Left cardiac atrium (tissue), 4 donors: ENCODE data around the gene WDR83. TPM values are rescaled to one million over a fixed set of nuclear protein-coding genes. Genes with fewer than 3 reads are reported as not detected.
A peak's percentile ranks its signal among the peaks of the same experiment; 100 is the strongest.
"Not testable (repeated sequence)": the region's sequence is repeated elsewhere in the genome, so short reads cannot be mapped to it uniquely, and the experiment has no call there.

Experiments used
- ATAC-seq, 2 donors: fragments of 200-7000 bp; cut with Tn5 transposase; one replicate each; pipeline ENCODE4 v1.9.1; 2020; ENCODE audit warnings: mild to moderate bottlenecking in 2 of 2, moderate library complexity in 2 of 2
- DNase-seq: peaks from one replicate; pipeline ENCODE4 v3.0.0-alpha.2; 2020
- intact Hi-C, 2 donors: fragments of 100-400 bp; cut with DNase I; formaldehyde crosslinking; loops; one replicate each; pipeline versions ENCODE4 v1.14.1 to v1.15.1; 2022 to 2023
- long read RNA-seq: library from polyadenylated mRNA; unstranded; transcript quantifications from one replicate; pipeline ENCODE4 v2.0.0, GENCODE V29; 2021
- total RNA-seq, 2 donors: library from RNA; stranded (reverse); fragmentation: NEBNext Ultra II Directional; extraction: Animal tissue kit (Norgen Biotek cat#: 25700); gene quantifications; one replicate each; pipeline ENCODE4 v1.2.1, GENCODE V29; 2021
- donor health status: DM: no; HTN: yes; CAD: no.
- donor health status: DM: no; HTN: yes; CAD: no; lungs with severe emphysema.
- donor health status: DM: yes; HTN: yes; CAD: no.
- donor health status: Dilated cardiomyopathy.

The WDR83 gene, protein sequence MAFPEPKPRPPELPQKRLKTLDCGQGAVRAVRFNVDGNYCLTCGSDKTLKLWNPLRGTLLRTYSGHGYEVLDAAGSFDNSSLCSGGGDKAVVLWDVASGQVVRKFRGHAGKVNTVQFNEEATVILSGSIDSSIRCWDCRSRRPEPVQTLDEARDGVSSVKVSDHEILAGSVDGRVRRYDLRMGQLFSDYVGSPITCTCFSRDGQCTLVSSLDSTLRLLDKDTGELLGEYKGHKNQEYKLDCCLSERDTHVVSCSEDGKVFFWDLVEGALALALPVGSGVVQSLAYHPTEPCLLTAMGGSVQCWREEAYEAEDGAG
- 1 to 10 TPM; 7.8 to 8.0 TPM for total RNA-seq
- long read RNA-seq, transcript WDR83-201 (11 exons, 1,457 nt) = major isoform, 5 of 7 reads
- long read RNA-seq, partial matches to known transcripts = 2 of 7 reads
- long read RNA-seq, other reads (novel, unspliced or antisense) = 0 of 7 reads

DNA sequence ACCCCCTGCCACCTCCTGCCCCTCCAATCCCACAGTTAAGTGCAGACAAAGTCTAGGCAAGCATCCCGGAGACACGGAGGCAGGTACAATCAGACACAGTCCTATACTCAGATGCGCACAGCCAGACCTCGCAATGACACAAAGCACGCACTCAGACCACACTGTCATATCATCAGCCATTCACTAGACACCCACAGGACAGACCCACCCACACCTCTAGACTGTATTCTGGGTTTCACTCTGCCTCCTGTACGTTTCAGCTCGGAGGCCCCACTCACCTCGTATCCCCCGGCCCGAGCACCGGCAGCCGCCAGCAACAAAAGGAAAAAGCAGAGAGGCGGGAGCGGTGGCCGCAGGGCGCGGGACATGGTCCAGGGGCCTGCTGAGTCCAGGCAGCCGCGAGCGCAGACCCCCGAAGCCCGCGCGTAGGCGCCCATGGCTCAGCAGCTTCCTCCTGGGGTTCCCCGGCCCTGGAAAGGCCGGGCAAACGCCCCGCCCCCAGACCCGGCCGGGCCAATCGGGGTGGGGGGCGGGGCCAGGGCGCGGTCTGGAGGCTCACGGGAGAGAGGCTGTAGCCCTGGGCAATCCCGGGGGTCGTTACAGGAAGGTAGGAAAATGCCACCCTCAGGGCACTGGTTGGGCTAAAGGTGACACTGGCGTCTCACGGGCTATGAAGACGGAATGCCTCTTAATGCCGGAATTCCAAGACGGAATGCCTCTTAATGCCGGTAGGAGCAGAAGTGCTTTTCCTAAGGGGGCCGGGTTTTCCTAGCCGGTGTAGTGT, at the start of gene WDR83, which contains the start of gene MAN2B1:
TSS of gene WDR83 (plus strand) at position 543 of the 784 bp plus-strand sequence. CDS start 2,984 bp downstream, outside the sequence.
TSS of gene MAN2B1 (minus strand) at position 478 of the 784 bp plus-strand sequence. CDS start at position 437, 41 bp downstream.
- intact Hi-C loops = loop anchor here in 1 of 2 donors (10.0 kb wide), 1 partner anchor 102 kb away; no protein-coding TSS in a partner anchor
- peak; percentile 85 to 86 for ATAC-seq
- DNase-seq = peak; percentile 82

DNA sequence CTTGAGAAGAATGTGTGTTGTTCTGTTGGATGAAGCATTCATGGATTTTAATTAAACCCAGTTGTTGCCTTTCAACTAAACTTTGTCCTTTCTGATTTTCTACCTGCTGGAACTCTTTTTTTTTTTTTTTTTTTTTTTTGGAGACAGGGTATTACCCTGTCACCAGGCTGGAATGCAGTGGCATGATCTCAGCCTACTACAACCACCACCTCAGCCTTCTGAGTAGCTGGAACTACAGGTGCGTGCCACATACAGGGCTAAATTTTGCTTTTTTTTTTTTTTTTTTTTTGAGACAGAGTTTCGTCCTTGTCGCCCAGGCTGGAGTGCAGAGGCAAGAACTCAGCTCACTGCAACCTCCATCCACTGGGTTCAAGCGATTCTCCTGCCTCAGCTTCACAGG, 49.0 kb upstream of the WDR83 start:
- intact Hi-C loops = no loop called here
- no peak for ATAC-seq

DNA sequence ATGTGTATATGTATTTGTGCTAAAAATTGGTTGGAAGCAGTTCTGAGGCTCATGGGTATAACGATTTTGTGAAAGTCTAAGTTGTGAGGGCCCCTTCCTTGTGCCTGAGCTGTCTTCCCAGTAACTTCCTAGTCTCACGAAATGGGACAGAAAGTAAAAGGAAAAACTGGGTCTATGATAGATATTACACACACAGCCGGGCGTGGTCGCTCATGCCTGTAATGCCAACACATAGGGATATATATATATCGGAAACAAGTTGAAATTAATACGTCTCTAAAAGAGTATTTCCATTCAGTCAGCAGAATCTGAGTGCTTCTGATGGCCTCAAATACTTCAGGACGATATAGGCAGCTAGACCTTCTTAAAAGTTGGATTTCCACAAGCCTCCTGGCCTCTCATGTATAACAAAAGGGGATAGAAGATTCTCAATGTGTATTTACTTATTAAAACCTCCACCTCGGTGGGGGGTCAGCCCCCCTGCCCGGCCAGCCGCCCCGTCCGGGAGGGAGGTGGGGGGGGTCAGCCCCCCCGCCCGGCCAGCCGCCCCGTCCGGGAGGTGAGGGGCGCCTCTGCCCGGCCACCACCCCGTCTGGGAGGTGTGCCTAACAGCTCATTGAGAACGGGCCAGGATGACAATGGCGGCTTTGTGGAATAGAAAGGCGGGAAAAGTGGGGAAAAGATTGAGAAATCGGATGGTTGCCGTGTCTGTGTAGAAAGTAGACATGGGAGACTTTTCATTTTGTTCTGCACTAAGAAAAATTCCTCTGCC, 45.2 kb upstream of the WDR83 start:
- DNase-seq, ATAC-seq, intact Hi-C loops: not testable (repeated sequence)

More for the DNA sequence above, 49.0 kb upstream of the WDR83 start:
- DNase-seq = no peak

DNA sequence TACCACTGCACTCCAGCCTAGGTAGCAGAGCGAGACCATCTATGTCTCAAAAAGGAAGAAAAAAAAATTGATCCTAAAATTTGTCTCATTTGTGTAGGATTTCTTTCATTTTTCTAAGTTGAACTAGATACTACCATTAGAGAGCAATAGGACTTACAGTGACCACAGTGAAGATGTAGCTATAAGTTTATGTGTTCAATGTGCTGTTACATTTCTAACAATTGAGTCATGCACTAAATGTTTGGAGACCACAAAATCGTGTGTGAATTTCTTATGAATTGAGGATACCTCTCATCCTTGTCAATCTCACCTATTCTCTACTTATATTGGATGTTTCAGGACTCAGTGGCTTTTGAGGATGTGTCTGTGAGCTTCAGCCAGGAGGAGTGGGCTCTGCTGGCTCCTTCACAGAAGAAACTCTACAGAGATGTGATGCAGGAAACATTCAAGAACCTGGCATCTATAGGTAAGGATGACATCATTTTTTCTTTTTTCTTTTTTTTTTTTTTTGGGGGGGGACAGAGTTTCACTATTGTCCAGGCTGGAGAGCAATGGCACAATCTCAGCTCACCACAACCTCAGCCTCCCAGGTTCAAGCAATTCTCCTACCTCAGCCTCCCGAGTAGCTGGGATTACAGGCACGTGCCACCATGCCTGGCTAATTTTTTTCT, 43.1 kb upstream of the WDR83 start:
- DNase-seq (no peak), ATAC-seq (no peak)
- intact Hi-C loops = no loop called here

DNA sequence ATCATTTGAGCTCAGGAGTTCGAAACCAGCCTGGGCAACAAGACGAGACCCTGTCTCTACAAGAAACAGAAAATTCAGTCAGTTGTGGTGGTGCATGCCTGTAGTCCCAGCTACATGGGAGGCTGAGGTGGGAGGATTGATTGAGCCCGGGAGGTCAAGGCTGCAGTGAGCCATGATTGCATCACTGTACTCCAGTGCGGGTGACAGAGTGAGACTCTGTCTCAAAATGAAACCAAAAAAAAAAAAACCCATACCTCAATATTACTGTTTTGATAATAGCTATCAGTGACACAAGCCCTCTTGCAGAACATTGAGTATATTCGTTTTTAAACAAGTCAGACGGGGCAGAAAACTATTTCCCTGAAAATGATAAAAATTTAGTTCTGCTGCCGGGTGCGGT, 39.6 kb upstream of the WDR83 start:
- no peak for DNase-seq
- ATAC-seq = no peak
- intact Hi-C loops = no loop called here

DNA sequence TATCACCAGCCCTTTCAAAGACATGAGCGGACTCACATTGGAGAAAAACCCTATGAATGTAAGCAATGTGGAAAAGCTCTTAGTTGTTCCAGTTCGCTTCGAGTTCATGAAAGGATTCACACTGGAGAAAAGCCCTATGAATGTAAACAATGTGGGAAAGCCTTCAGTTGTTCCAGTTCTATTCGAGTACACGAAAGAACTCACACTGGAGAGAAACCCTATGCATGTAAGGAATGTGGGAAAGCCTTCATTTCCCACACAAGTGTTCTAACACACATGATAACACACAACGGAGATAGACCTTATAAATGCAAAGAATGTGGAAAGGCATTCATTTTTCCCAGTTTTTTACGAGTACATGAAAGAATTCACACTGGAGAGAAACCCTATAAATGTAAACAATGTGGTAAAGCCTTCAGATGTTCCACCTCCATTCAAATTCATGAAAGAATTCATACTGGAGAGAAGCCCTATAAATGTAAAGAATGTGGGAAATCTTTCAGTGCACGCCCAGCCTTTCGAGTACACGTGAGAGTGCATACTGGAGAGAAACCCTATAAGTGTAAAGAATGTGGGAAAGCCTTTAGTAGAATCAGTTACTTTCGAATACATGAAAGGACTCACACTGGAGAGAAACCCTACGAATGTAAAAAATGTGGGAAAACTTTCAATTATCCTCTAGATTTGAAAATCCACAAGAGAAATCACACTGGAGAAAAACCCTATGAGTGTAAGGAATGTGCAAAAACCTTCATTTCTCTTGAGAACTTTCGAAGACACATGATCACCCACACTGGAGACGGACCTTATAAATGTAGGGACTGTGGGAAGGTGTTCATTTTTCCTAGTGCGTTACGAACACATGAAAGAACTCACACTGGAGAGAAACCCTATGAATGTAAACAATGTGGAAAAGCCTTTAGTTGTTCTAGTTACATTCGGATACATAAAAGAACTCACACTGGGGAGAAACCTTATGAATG, 38.3 kb upstream of the WDR83 start:
- ATAC-seq (no peak), DNase-seq (no peak)
- intact Hi-C loops = no loop called here

DNA sequence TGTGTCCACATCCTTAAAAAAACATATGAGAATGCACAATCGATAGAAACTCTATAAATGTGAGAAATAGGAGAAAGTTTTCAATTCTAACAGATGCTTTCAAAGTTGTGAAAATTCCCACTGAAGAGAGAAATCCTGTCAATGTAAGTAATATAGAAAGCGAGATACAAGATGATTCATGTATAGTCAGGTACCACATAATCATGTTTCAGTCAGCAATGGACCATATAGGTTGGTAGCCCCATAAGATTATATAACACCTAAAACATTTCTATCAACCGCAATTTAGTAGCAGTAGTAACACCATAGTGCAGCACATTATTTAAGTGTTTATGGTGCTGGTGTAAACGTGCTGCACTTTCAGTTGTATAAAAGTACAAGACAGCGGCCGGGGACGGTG, 37.4 kb upstream of the WDR83 start:
- DNase-seq (no peak), ATAC-seq (no peak)
- intact Hi-C loops = no loop called here

DNA sequence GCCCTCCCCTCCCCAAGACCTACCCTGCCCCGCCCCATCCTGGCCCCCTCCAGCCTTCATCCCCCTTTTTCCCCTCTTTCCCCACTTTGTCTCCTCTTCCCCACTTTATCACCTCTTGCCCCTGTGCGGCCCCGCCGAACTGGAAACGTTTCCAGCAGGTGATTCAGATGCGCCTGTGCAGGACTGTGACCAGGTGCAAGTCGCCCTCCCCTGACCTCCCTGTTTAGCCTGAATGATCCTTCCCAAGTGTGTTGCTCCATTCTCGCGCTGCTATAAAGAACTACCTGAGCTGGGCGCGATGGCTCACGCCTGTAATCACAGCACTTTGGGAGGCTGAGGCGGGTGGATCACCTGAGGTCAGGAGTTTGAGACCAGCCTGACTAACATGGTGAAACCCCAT, 30.0 kb upstream of the WDR83 start:
- ATAC-seq = no peak
- intact Hi-C loops = no loop called here
- DNase-seq = no peak

DNA sequence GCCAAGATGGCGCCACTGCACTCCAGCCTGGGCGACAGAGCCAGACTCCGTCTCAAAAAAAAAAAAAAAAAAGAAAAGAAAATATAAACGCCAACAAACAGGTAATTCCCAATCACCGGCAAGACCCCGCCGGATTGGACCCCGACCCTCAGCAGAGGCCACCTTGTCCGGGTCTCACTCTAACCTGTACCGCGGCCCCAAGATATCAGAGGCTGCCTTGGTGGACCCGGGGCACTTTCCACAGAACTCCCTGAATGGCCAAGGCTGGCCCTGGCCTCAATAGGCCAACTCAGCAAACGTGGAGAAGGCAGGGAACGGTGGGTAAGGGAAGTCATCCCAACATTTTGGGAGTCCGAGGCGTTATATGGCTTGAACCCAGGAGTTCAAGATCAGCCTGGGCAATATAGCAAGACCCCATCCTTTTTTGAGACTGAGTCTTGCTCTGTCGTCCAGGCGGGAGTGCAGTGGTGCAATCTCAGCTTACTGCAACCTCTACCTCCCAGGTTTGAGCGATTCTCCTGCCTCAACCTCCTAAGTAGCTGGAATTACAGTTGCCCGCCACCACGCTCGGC, 27.9 kb upstream of the WDR83 start:
- DNase-seq (no peak), ATAC-seq (no peak)
- intact Hi-C loops = no loop called here

DNA sequence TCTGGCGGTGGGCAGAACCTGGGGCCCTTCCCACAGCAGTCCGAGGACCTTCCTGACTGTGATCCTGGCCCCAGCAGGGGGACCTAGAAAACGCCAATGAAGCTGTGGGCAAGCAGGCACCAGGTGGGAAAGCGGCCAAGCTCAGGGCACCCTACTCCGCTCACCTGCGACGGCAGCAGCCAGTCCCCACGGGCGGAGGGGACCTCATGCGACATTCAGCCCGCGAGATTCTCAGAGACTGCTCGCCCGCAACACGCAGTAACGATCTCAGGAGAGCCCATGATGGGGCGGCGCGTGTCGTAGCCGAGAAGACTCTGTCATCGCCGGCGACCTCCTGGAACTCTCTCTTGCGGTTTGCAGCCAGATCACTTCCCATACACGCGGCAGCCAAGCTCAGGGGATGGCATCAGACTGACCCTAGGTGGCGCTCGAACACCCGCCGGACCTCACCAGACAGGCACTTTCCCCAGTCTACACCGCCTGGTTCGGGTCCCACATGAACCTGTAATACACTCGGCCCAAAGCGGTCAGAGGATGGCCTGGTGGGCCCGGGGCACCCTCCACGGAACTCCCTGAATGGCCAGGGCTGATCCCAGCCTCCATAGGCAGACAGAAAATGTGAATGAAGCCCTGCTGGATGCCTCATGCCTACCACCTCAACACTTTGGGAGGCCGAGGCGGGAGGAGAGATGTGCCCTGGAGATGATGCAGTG, 26.6 kb upstream of the WDR83 start:
- peak; percentile 89 for DNase-seq
- intact Hi-C loops = no loop called here
- peak; percentile 92 to 94 for ATAC-seq

DNA sequence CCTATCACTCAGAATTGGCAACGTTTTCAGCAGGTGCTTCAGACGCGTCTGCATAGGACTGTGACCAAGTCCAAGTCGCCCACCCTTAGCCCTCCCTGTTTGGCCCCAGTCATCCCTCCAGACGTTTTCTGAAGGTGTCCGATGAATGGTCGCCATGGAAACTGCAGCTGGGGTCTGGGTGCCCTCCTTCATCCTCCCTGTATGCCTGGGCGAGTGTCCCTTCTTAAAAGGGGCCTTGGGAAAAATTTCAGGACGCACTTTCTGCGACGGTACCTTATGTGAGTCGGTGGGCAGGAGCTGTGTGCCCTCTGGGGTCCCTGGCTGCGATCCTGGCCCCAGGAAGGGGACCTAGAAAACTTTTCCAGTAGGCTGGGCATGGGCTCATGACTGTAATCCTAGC, 25.2 kb upstream of the WDR83 start:
- ATAC-seq (no peak), DNase-seq (no peak)
- intact Hi-C loops = no loop called here

DNA sequence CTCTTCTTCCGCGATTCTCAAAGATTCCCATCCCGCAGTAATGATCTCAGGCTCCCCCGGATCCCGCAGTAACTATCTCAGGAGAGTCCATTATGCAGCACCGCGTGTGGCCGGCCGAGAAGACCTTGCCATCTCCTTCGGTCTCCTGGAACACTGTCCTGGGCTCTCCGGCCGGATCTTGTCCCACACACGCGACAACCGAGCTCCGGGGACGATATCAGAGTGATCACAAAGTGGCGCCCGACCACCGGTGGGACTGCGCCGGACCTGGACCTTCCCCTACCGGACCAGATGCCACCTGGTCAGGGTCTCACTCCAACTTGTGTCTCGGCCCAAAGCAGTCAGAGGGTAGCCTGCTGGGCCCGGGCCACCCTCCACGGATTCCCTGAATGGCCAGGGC, 24.1 kb upstream of the WDR83 start:
- DNase-seq (no peak), ATAC-seq (no peak)

DNA sequence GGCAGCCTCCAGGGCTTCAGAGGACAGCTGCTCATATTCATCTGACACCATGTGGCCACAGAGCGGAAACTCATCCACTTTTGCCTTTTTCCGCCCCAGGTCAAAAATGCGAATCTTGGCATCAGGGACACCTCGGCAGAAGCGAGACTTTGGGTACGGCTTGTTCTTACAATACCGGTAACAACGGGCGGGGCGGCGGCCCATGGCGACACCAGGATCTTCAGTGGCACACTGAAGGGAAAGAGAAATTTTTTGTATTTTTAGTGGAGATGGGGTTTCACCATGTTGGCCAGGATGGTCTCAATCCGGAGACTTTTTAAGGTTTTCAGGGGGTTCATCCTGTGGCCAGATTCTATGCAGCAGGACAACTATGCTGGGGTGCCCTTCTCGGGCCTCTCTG, 22.9 kb upstream of the WDR83 start:
- ATAC-seq, DNase-seq, intact Hi-C loops: not testable (repeated sequence)

More for the DNA sequence above, 24.1 kb upstream of the WDR83 start:
- intact Hi-C loops = no loop called here

DNA sequence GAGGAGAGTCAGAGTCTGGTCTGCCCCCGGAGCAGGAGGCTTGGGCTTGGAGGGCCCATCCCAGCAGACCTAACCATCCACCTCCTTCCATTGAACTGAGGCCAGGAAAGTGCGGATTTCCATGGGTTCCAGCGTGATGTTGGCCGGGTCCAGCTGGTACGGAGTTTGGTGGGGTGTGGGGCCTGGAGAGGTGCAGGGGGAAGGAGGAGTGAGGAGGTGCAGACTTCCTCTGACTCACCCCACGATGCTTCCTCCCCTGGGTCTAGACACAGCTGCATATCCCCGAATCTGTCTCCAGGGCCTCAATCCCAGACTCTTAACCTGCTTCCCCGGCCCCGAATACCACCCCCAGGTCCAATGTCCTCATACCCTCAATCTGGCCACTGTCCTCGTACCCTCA, 20.1 kb upstream of the WDR83 start:
- ATAC-seq (no peak), DNase-seq (no peak)
- intact Hi-C loops = no loop called here

DNA sequence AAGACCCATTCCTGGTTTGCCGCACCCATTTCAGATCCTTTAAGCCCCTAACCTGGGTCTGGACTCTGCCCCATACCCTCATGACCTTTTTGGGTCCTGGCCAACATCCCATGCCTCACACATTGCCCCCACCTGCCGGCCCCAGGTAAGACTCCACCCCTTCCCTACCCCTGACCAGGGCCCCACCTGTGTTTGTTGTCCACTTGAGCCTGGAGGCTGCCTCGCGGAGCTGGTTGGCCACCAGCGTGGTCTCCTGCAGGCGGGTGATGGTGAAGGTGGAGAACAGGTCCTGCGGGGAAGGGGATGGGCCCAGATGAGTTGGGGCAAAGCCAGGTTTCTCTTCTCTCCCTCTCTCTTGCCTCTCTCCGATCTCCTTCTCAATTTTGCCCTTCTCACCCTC, 19.6 kb upstream of the WDR83 start:
- DNase-seq (no peak), ATAC-seq (no peak)

DNA sequence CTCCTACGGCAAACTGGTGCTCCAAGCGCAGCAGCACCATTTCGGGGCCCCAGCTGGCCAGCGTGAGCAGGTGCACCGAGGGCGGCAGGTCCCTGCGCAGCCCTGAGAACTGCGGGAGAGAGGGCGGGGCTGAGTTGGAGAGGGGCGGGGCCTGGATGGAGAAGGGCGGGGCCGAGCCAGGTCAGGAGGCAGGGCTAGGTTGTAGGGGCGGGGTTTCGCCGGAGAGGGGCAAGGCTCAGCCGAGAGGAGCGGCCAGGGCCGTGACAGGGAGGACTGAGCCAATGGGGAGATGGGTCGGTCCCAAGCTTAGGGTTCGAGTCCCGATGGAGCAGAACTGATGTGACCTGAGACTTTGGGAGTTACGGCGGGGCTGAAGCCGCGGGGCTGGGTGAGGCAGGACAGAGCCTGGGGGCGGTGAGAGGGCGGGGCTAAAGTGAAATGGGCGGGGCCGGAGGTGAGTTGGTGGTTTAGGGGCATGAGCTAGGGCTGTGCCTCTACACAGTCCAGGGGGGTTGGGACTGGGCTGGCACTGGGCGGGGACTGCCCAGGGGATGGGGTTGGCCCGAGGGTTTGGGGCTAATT, 19.0 kb upstream of the WDR83 start:
- ATAC-seq (peak; percentile 95), DNase-seq (peak; percentile 75)
- intact Hi-C loops = no loop called here

More for the DNA sequence above, 19.6 kb upstream of the WDR83 start:
- intact Hi-C loops = no loop called here
